Measurements from ENCODE around the gene ZNF469. TPM values are rescaled to one million over a fixed set of nuclear protein-coding genes. Genes with fewer than 3 reads are reported as not detected.

ZNF469 gene
- total and polyA plus RNA-seq, 4 donors, result 0.04 to 0.50 (median 0.36) TPM

GRCh38 chr16:88373211-88373610 lies 9.5 kb upstream of the ZNF469 start:
- no peak overlapping the region for H3K9ac ChIP-seq (ENCODE audit: low read depth in 1 of 2, low read length in 2 of 2)
- TF ChIP-seq GABPA (IDR thresholded peaks at IDR 0.05 in 1 of 2, conservative IDR thresholded peaks at IDR 0.05 in 1 of 2), result no peak
- TF ChIP-seq, protein P1, sequence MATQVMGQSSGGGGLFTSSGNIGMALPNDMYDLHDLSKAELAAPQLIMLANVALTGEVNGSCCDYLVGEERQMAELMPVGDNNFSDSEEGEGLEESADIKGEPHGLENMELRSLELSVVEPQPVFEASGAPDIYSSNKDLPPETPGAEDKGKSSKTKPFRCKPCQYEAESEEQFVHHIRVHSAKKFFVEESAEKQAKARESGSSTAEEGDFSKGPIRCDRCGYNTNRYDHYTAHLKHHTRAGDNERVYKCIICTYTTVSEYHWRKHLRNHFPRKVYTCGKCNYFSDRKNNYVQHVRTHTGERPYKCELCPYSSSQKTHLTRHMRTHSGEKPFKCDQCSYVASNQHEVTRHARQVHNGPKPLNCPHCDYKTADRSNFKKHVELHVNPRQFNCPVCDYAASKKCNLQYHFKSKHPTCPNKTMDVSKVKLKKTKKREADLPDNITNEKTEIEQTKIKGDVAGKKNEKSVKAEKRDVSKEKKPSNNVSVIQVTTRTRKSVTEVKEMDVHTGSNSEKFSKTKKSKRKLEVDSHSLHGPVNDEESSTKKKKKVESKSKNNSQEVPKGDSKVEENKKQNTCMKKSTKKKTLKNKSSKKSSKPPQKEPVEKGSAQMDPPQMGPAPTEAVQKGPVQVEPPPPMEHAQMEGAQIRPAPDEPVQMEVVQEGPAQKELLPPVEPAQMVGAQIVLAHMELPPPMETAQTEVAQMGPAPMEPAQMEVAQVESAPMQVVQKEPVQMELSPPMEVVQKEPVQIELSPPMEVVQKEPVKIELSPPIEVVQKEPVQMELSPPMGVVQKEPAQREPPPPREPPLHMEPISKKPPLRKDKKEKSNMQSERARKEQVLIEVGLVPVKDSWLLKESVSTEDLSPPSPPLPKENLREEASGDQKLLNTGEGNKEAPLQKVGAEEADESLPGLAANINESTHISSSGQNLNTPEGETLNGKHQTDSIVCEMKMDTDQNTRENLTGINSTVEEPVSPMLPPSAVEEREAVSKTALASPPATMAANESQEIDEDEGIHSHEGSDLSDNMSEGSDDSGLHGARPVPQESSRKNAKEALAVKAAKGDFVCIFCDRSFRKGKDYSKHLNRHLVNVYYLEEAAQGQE (IDR thresholded peaks at IDR 0.05), result no peak
- TF ChIP-seq JUND (IDR thresholded peaks at IDR 0.05), result no peak
- TF ChIP-seq, protein P2, sequence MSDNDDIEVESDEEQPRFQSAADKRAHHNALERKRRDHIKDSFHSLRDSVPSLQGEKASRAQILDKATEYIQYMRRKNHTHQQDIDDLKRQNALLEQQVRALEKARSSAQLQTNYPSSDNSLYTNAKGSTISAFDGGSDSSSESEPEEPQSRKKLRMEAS (IDR thresholded peaks at IDR 0.05), result no peak
- TF ChIP-seq YY1 (IDR thresholded peaks at IDR 0.05), result no peak
- TF ChIP-seq, protein P3, sequence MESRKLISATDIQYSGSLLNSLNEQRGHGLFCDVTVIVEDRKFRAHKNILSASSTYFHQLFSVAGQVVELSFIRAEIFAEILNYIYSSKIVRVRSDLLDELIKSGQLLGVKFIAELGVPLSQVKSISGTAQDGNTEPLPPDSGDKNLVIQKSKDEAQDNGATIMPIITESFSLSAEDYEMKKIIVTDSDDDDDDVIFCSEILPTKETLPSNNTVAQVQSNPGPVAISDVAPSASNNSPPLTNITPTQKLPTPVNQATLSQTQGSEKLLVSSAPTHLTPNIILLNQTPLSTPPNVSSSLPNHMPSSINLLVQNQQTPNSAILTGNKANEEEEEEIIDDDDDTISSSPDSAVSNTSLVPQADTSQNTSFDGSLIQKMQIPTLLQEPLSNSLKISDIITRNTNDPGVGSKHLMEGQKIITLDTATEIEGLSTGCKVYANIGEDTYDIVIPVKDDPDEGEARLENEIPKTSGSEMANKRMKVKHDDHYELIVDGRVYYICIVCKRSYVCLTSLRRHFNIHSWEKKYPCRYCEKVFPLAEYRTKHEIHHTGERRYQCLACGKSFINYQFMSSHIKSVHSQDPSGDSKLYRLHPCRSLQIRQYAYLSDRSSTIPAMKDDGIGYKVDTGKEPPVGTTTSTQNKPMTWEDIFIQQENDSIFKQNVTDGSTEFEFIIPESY (IDR thresholded peaks at IDR 0.05), result no peak
- TF ChIP-seq HNF4G (IDR thresholded peaks at IDR 0.05), result no peak
- no peak for TF ChIP-seq EGR1 (IDR thresholded peaks at IDR 0.05; ENCODE audit: low read depth in 2 of 2)
- TF ChIP-seq NR2F2 (IDR thresholded peaks at IDR 0.05), result no peak
- no peak for TF ChIP-seq CTCF (IDR thresholded peaks at IDR 0.05; ENCODE audit: low read depth, low read length, missing input control)
- no peak for TF ChIP-seq ATF3 (IDR thresholded peaks at IDR 0.05)
- TF ChIP-seq HNF4A (conservative IDR thresholded peaks at IDR 0.05), result no peak
- no peak for TF ChIP-seq SP1 (IDR thresholded peaks at IDR 0.05)
- no peak for TF ChIP-seq FOXA2 (IDR thresholded peaks at IDR 0.05)
- TF ChIP-seq TAF1 (conservative IDR thresholded peaks at IDR 0.05), result no peak
- no peak for TF ChIP-seq FOXA1 (IDR thresholded peaks at IDR 0.05)
- no peak for TF ChIP-seq RXRA (IDR thresholded peaks at IDR 0.05)
- H3K4me3 ChIP-seq (ENCODE audit: low read depth in 1 of 3, low read length in 3 of 3), result no peak overlapping the region
- H3K27ac ChIP-seq (ENCODE audit: low read depth in 1 of 2, low read length in 2 of 2), result no peak overlapping the region
- no peaks in the 10 kb centered on the region for H3K27me3 ChIP-seq (ENCODE audit: control insufficient read depth in 4 of 4, insufficient read depth in 4 of 4, low read length in 3 of 4)
- no peaks in the 10 kb centered on the region for H3K4me1 ChIP-seq (ENCODE audit: control insufficient read depth in 4 of 4, insufficient read depth in 4 of 4, low read length in 3 of 4)
- H3K36me3 ChIP-seq (ENCODE audit: control insufficient read depth in 4 of 4, insufficient read depth in 3 of 4, low read depth in 1 of 4, low read length in 3 of 4), result no peaks in the 10 kb centered on the region
- WGBS, result 94% methylated on average over 2 of the region's 2 CpGs
- DNase-seq (ENCODE audit: low spot score), result no peak
- H3K9me3 ChIP-seq (ENCODE audit: control insufficient read depth in 4 of 4, low read length in 3 of 4), result no peaks in the 10 kb centered on the region
